Suprapubic skin (tissue), 4 donors: ENCODE data around the gene RFC3.

Source experiments
- EP300 ChIP-seq: sonication (generic); formaldehyde crosslinking; IDR thresholded peaks from one replicate; pipeline ENCODE4 v1.6.1; 2017; ENCODE audit warnings: antibody characterized with exemption
- POLR2A ChIP-seq, 2 donors: fragments of 450-650 bp; IDR thresholded peaks; one replicate each; pipeline ENCODE4 v1.6.1; 2017; ENCODE audit warnings: antibody characterized with exemption in 2 of 2, mild to moderate bottlenecking in 2 of 2, moderate library complexity in 2 of 2
- POLR2AphosphoS5 ChIP-seq, 3 donors: sonication (generic); formaldehyde crosslinking; IDR thresholded peaks; one replicate each; pipeline ENCODE4 v1.6.1; 2017; ENCODE audit warnings: antibody characterized with exemption in 3 of 3
- TF ChIP-seq, protein P1 (sequence below), 2 donors: fragments of 200-600 bp in 1 of 2; fragments of 450-650 bp in 1 of 2; sonication (generic) in 1 of 2; IDR thresholded peaks; one replicate each; pipeline ENCODE4 v1.5.1; 2016 to 2019; ENCODE audit warnings: antibody characterized with exemption in 2 of 2, mild to moderate bottlenecking in 1 of 2, moderate library complexity in 1 of 2

DNA sequence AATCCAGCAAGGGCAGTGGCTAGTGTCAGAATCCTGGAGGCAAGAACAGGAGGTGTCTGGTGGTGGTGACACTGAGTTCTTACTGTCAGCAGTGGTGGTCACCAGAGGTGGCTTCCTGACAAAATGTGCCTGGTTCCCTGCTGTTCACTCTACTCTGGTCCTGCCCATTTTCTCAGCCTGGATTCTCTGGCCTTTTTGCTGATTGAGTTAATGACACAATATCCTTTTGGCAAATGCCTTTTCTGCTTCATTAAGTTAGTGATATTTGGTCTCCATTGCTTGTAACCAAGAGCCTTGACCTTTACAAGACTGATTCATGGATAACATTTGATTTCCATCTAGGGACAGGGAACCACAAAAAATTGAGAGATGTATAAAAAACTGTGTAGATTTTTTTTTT, 51.1 kb downstream of the RFC3 start:
- TF ChIP-seq, protein P1, sequence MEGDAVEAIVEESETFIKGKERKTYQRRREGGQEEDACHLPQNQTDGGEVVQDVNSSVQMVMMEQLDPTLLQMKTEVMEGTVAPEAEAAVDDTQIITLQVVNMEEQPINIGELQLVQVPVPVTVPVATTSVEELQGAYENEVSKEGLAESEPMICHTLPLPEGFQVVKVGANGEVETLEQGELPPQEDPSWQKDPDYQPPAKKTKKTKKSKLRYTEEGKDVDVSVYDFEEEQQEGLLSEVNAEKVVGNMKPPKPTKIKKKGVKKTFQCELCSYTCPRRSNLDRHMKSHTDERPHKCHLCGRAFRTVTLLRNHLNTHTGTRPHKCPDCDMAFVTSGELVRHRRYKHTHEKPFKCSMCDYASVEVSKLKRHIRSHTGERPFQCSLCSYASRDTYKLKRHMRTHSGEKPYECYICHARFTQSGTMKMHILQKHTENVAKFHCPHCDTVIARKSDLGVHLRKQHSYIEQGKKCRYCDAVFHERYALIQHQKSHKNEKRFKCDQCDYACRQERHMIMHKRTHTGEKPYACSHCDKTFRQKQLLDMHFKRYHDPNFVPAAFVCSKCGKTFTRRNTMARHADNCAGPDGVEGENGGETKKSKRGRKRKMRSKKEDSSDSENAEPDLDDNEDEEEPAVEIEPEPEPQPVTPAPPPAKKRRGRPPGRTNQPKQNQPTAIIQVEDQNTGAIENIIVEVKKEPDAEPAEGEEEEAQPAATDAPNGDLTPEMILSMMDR (IDR thresholded peaks at IDR 0.05): no peak
- no peak for TF ChIP-seq POLR2A (IDR thresholded peaks at IDR 0.05)
- no peak for TF ChIP-seq EP300
- TF ChIP-seq POLR2AphosphoS5 (IDR thresholded peaks at IDR 0.05): no peak
